NCI-H1048 (cell line): ENCODE measurements around the gene CYP19A1.

Experiments
- DNase-seq: peaks from one replicate; lab custom pipeline; 2025; lab: John Stamatoyannopoulos, UW

Gene CYP19A1

DNA sequence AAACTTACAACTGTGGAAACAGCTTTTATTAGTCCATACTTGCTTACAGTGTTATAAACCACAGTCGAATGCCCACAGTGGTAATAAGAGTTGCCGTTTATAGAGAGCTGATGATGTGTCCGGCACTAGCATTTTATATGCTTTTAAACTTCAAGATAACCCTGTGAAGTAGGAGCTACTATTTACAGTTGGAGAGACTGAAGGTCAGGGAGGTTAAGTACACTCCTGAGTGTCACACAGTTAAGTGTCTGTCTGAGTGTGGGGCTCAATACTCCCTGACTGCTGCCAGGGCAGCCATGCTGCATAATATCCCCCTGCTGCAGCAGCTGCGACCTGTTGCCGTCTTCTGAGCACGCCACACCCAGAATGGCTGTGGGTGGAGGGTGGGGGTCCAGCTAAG lies 153.8 kb downstream of the CYP19A1 start:
- DNase-seq, result no peak

DNA sequence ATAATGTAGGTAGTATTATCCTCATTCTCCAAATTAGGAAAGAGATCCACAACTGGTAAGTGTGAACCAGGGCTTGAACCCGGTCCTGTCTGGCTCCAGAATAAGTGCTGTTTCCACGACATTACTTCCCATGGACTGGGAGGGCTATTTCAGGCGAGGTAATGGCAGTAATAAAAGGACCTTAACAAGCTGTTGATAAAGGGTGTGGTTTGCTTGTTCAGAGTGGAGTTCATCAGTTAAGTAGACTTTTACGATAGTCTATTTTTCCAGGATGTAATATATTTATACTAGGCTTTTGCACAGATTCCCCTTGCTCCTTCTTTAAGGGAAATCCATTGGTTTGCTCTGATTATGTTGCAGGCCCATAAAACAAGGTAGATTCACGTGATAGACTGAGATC lies 155.3 kb downstream of the CYP19A1 start:
- DNase-seq, result no peak

DNA sequence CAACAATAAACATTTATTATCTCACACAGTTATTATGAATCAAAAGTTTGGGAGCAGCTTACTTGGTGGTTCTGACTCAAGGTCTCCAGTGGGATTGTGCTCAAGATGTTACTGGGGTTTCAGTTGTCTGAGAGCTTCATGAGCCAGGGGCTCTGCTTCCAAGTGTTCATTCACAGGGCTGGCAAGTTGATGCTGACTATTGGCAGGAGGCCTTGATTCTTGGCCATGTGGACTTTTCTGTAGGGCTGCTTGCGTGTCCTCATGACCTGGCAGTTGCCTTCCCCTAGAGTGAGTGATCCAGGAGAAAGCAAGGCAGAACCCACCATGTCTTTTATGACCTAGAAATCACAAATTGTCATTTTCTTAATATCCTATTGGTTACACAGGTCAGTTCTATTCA lies 156.5 kb downstream of the CYP19A1 start:
- no peak for DNase-seq

DNA sequence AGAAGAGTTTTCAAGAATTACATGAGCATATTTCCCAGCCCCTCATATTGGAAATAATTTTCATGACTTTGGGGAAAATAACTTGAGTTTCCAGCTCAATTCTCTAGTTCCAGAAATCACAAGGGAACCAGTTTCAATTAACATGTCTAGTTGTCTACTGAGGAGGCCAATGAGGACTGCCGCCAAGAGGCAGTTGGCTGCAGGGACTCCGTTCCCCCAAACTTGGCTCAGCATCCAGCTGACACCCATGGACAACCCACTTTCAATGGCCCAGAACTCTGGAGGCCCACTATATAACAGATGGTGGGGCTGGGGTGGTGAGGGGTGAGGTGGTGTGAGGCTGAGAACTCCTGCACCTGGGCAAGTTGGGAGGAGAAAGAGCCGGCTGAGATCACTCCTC lies 157.2 kb downstream of the CYP19A1 start:
- DNase-seq, result no peak

DNA sequence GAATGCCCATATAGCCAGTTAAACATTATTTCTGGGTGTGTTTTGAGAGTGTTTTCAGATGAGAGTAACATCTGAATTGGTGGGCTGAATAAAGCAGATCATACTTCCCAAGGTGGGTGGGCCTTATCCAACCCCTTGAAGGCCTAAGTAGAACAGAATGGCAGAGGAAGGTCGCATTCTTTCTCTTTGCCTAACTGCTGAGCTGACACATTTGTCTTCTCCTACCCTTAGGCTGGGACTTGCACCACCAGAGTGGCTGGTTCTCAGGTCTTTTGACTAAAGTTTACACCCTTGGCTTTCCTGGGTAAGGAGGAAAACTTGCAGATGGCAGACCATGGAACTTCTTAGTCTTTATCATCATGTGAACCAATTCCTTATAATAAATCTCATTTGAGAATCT lies 157.9 kb downstream of the CYP19A1 start:
- DNase-seq, result no peak

DNA sequence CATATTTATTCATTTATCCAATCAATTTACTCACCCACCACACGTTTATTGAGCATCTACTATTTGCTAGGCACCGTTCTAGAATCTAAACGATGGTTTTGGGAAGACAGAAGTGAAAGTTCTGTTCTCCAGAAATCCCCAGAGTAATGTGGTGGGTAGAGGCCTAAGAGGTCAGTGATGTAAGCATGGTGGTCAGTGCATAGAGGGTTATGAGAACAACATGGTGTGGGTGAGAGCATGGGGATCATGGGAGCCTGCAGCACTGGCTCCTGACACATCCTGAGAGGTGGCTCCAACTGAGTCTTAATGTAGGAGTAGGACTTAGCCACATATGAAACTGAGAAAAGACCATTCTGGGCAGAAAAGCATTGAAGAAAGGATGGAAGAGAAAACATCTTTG lies 158.4 kb downstream of the CYP19A1 start:
- no peak for DNase-seq

DNA sequence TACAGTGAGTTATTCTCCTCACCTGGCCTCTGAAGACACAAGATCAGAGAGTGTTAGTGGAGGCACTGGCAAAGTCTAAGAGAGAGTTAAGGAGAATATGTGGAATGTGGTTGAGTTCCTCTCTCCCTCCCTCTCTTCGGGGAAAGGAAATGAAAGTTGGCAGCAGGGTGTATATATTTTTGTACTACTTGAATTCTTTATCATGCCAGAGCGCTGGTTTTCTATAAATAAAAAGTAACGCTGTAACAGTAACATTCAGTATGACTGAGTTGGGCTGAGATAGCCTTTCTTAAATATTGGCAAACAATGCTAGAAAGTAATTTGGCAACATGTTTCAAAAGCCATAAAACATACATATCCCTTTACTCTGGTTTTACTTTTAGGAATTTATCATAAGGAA lies 166.2 kb downstream of the CYP19A1 start:
- DNase-seq, result no peak

DNA sequence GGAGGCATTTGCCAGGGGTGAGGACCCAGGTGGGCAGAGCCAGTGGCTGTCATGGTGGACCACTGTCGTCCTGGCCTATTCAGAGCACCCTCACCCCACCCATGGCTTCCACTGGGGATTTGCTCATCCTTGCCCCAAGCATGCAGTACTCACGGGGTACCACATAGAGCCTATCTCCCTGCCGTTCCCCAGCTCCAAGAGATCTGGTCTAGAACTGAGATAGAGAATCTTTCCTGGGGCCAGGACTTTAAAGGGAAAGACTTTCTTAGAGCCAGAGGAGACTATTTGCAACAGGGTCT lies 166.8 kb downstream of the CYP19A1 start:
- no peak for DNase-seq

DNA sequence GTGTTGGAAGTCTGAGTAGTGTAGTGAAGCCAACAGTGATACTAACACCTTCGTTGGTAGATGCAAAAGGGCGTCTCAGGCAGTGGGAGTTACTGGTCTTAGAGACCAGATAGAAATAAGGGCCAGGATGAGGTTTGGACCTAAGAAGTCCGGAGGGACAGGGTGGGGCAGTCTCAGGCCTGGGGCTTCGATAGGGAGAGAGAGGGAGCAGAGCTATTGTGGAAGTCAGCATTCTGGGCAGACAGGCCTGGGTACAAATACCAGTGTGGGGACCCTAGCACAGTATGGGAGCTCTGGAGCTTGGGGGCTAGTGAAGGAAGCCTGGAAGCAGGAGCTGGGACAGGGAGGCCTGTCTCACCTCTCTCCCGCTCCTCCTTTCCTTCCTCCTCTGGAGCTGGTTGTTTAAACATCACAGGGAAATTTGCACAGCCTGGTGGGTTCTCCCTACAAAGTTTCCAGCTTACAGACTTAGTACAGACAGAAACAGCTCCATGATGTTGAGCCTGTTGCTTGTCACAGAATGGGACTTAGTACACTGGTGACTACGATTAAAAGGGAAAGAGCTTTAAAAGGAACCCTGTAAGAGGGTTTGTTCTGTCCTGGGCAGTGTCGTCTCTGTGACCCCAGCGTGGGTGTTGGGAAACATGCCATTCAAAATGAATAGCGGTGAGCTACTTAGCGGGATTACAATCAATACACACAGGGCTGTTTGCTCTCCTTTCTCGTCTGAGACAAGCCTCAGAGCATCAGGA lies 167.3 kb downstream of the CYP19A1 start:
- DNase-seq, result no peak

DNA sequence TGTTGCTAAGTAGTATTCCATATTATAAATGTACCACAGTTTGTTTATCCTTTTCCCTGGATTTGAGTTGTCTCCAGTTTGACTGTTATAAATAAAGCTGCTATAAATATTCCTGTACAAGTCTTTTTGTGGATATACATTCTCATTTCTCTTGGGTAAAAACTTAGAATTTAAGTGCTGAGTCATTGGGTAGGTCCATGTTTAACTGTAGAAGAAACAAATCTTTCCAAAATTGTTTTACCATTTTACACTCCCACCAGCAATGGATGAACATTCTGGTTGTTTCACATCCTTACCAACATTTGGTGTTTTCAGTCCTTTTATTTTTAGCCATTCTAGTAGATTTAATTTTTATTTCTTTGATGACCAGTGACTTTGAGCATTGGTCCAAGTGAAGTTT lies 169.7 kb downstream of the CYP19A1 start:
- DNase-seq, result no peak

DNA sequence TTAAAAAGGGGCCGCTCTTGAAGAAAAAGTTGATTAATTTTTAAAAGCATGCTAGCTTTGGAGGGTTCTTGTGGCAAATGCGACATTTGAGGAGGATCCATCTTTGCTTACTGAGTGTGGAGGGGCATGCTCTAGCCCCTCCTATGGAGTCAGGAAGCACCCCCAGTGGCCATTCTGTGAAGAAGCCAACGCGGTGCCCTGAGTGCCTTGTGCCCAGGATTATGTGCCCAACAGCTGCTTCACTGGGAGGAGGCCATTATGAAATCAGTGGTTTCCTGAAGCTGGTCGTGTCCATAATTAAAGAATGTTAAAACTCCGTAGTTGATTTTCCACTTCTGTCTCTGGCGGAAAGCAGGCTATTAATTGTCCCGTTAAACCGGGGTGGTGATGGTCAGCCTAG lies 174.6 kb downstream of the CYP19A1 start:
- no peak for DNase-seq

DNA sequence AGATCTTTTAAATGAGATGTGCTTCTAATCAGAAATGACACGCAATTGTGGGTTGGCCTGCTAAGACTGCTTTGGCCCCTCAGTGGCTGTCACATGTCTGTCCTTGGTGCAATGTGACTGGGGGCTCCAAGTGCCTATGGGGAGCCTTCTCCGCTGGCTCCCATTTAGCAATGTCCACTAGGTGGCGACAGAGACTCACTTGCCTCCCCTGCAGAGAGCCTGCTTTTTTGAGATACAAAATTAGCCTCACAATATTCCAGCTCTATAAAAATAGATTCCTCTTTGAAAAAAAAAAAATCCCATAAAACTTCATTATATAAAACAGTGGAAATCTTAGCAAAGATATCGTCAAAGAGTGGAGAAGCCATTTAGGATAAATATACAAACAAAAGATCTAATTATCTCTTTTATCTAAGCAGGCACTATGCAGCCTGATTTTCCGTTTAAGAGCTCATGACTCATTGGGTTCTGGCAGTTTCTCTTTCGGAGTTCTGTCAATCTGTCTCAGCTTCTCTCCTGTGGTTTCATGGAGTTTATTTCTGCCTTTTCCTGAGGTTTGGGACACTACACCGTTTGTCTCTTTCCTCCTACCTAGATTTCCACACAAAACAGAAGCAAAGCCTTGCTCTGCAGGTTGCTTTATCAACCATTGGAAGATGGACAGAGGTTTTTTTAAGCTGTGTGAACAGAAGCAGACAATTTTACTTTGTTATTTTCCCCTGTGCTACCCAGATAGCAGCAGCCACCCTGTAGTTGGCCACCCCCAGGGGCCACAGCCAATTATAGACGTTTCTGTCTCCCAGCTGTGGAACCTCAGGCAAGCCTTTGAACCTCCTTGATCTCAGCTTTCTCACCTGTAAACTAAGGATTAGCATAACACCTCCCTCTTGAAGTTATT lies 175.3 kb downstream of the CYP19A1 start:
- DNase-seq, result peak; percentile 19

DNA sequence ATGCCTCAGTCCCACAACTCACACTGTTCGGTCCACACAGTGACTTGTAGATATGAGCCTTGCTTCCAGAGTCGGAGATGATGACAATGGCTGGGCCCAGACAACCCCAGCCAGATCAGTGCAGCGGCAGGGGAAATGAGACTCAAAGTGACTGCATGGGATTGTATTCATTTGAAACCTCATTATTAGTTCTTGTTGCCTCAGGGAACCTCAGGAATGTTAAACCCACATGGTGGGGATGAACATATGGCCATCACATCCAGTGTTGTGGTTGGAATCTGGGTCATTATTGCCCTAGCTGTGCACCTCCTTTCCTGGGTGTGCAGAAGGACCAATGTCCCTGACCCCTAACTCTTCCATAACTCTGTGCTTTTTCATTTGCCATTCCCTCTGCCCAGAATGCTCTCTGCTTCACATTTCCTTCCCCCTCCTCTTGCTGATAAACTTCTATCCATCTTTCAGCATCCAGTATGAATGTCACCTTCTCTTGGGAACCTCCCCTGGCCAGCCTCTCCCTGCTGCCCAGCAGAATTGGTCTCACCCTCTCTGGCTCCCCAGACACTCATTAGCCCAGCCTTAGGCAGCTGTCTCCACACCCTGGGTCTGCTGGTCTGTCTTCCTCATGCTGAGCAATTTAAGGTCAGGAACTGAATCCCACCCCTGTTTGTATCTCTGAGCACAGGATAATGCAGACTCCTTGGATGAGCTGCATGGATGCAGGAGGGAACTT lies 176.7 kb downstream of the CYP19A1 start:
- DNase-seq, result no peak

DNA sequence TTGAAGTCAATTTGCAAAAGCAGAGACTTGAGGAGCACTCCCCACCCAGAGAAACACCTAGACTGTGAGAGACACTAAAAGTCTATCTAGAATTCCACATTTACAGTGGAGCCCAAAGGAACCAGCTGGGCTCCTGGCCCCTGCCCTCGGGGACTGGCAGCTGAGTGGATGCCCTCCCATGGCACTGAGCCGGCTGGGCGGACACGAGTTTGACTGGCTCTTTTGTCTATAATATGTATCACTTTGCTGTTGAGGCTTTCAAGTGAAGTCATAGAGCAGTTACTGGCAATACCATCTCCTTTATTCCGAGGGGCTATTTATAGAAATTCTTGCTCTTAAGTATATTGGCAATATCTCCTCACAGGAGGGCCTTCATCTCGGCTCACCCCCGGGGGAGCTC lies 177.9 kb downstream of the CYP19A1 start:
- no peak for DNase-seq
